Measurements from ENCODE around the gene ZNF180.
"Not testable (repeated sequence)": the region's sequence is repeated elsewhere in the genome, so short reads cannot be mapped to it uniquely, and the experiment has no call there.

GRCh38 chr19:44462600-44463286, 37.6 kb downstream of the ZNF180 start:
- not testable (repeated sequence) for TF ChIP-seq CTCF (IDR thresholded peaks at IDR 0.05; ENCODE audit: poor library complexity); EZH2 (IDR thresholded peaks at IDR 0.05; ENCODE audit: borderline replicate concordance); EZH2phosphoT487 (IDR thresholded peaks at IDR 0.05; ENCODE audit: low read depth, severe bottlenecking, unreplicated experiment)

All from hepatocyte (in vitro differentiated cells).